22Rv1 (cell line): ENCODE measurements around the gene SLC35F4.
A peak's percentile ranks its signal among the peaks of the same experiment; 100 is the strongest.

ENCODE experiments used
- H3K27ac ChIP-seq: fragments of 450-650 bp; 2 replicates; pipeline ENCODE4 v1.5.1; 2017
- CTCF ChIP-seq: fragments of 450-650 bp; IDR thresholded peaks from 2 replicates; pipeline ENCODE4 v1.5.1; 2017; ENCODE audit warnings: mild to moderate bottlenecking
- ZFX ChIP-seq: fragments of 450-650 bp; IDR thresholded peaks from 2 replicates; pipeline ENCODE4 v1.6.1; 2017; ENCODE audit warnings: antibody characterized with exemption, borderline replicate concordance

SLC35F4 gene

GRCh38 chr14:57883061-57883460 is 17.2 kb upstream of the SLC35F4 start:
- TF ChIP-seq ZFX, result no peak
- TF ChIP-seq CTCF, result no peak
- H3K27ac ChIP-seq, result no peak overlapping the region

- H3K27ac ChIP-seq, result no peak overlapping the region
- TF ChIP-seq ZFX, result no peak
- no peak for TF ChIP-seq CTCF
These were observed 13.6 kb upstream of the SLC35F4 start for GRCh38 chr14:57879516-57879915.

GRCh38 chr14:57875985-57876384 is 10.1 kb upstream of the SLC35F4 start:
- TF ChIP-seq ZFX, result no peak
- no peak for TF ChIP-seq CTCF
- H3K27ac ChIP-seq, result no peak overlapping the region

- no peak for TF ChIP-seq CTCF
- no peak for TF ChIP-seq ZFX
- no peak overlapping the region for H3K27ac ChIP-seq
These were observed 9.4 kb upstream of the SLC35F4 start for GRCh38 chr14:57875296-57875695.

- TF ChIP-seq ZFX (no peak), CTCF (peak; percentile 69)
- H3K27ac ChIP-seq, result no peak overlapping the region
These were observed 5.7 kb upstream of the SLC35F4 start for GRCh38 chr14:57871459-57872080.

GRCh38 chr14:57870686-57871457 is 5.0 kb upstream of the SLC35F4 start:
- TF ChIP-seq CTCF (no peak), ZFX (no peak)
- no peak overlapping the region for H3K27ac ChIP-seq

- TF ChIP-seq ZFX (no peak), CTCF (no peak)
- no peak overlapping the region for H3K27ac ChIP-seq
These were observed 3.7 kb upstream of the SLC35F4 start for GRCh38 chr14:57869617-57870016.
